Cardiac muscle cell (in vitro differentiated cells and primary cell): Measurements from ENCODE around the gene VAT1L. TPM values are rescaled to one million over a fixed set of nuclear protein-coding genes. Genes with fewer than 3 reads are reported as not detected.

Experiments used
- DNase-seq, 2 donors: peaks; one replicate each; pipeline versions ENCODE4 v3.0.0 to v3.0.0-alpha.2; 2010 to 2017; ENCODE audit warnings: low read depth in 1 of 2, low spot score in 1 of 2
- H3K27ac ChIP-seq: fragments of 200-600 bp; sonication (generic); 2 replicates; pipeline ENCODE4 v1.5.1; 2016
- H3K27me3 ChIP-seq: fragments of 200-600 bp; sonication (generic); 2 replicates; pipeline ENCODE4 v1.6.0; 2016; ENCODE audit warnings: control low read depth
- H3K36me3 ChIP-seq: fragments of 200-600 bp; sonication (generic); 2 replicates; pipeline ENCODE4 v1.5.1; 2016; ENCODE audit warnings: control low read depth
- H3K4me1 ChIP-seq: fragments of 200-600 bp; sonication (generic); 2 replicates; pipeline ENCODE4 v1.8.1; 2017; ENCODE audit warnings: low read depth, mild to moderate bottlenecking, mixed run types
- H3K4me3 ChIP-seq: fragments of 200-600 bp; sonication (generic); 2 replicates; pipeline ENCODE4 v1.5.1; 2016; ENCODE audit warnings: mild to moderate bottlenecking
- H3K9me3 ChIP-seq: fragments of 200-600 bp; sonication (generic); 2 replicates; pipeline ENCODE4 v1.5.1; 2017; ENCODE audit warnings: low read depth, mild to moderate bottlenecking, control low read depth
- CTCF ChIP-seq: IDR thresholded peaks from 2 replicates; pipeline ENCODE4 v1.5.1; 2012; ENCODE audit warnings: low read depth, mild to moderate bottlenecking, low read length
- polyA plus RNA-seq: library from polyadenylated mRNA; unstranded; fragments of >200 nt; fragmentation: Nextera tagmentation; extraction: Ambion mirVana; gene quantifications from 2 replicates; pipeline ENCODE4 v1.2.1, GENCODE V29; 2016
- total RNA-seq: library from RNA; depleted of rRNA; stranded (reverse); fragments of >200 nt; gene quantifications from 2 replicates; pipeline ENCODE4 v1.2.3, GENCODE V29; 2016

VAT1L gene
- total and polyA plus RNA-seq, 2 experiments from 2014 or later: 1.5 to 2.4 TPM

- Histone ChIP-seq H3K27ac (no peak overlapping the region), H3K27me3 (no peaks in the 10 kb centered on the region), H3K4me1 (no peaks in the 10 kb centered on the region), H3K36me3 (no peaks in the 10 kb centered on the region), H3K4me3 (no peak overlapping the region), H3K9me3 (no peaks in the 10 kb centered on the region)
- TF ChIP-seq CTCF: no peak
- DNase-seq: no peak
These were observed 189.0 kb downstream of the VAT1L start for GRCh38 chr16:77977339-77977738.

- no peak for TF ChIP-seq CTCF
- Histone ChIP-seq H3K36me3 (no peaks in the 10 kb centered on the region), H3K4me1 (no peaks in the 10 kb centered on the region), H3K4me3 (no peak overlapping the region), H3K9me3 (no peaks in the 10 kb centered on the region), H3K27ac (no peak overlapping the region), H3K27me3 (no peaks in the 10 kb centered on the region)
- no peak for DNase-seq
These were observed 196.7 kb downstream of the VAT1L start for GRCh38 chr16:77985111-77985510.

- Histone ChIP-seq H3K9me3 (no peaks in the 10 kb centered on the region), H3K4me1 (no peaks in the 10 kb centered on the region), H3K27me3 (no peaks in the 10 kb centered on the region), H3K27ac (no peak overlapping the region), H3K36me3 (no peaks in the 10 kb centered on the region), H3K4me3 (no peak overlapping the region)
- DNase-seq: no peak
- no peak for TF ChIP-seq CTCF
These were observed 197.8 kb downstream of the VAT1L start for GRCh38 chr16:77986011-77986740.

GRCh38 chr16:77987810-77988209 is 199.4 kb downstream of the VAT1L start:
- H3K9me3 ChIP-seq: no peaks in the 10 kb centered on the region
- H3K36me3 ChIP-seq: no peaks in the 10 kb centered on the region
- no peak for TF ChIP-seq CTCF
- no peaks in the 10 kb centered on the region for H3K27me3 ChIP-seq
- H3K4me3 ChIP-seq: no peak overlapping the region
- DNase-seq: no peak
- no peak overlapping the region for H3K27ac ChIP-seq
- no peaks in the 10 kb centered on the region for H3K4me1 ChIP-seq

- DNase-seq: no peak
- H3K4me3 ChIP-seq: no peak overlapping the region
- H3K9me3 ChIP-seq: no peaks in the 10 kb centered on the region
- H3K36me3 ChIP-seq: no peaks in the 10 kb centered on the region
- no peaks in the 10 kb centered on the region for H3K4me1 ChIP-seq
- H3K27ac ChIP-seq: no peak overlapping the region
- TF ChIP-seq CTCF: no peak
- H3K27me3 ChIP-seq: no peaks in the 10 kb centered on the region
These were observed 201.5 kb downstream of the VAT1L start for GRCh38 chr16:77989846-77990245.
